Tibial artery (tissue), 4 donors: ENCODE data around the gene MYO1B.
A peak's percentile ranks its signal among the peaks of the same experiment; 100 is the strongest.

Experiments
- DNase-seq, 2 donors: peaks; one replicate each; pipeline ENCODE4 v3.0.0-alpha.2; 2019
- H3K27ac ChIP-seq, 2 donors: fragments of 200-600 bp; sonication (generic) in 1 of 2; 1 replicate in 1 of 2; 2 replicates in 1 of 2; pipeline ENCODE4 v1.5.1; 2018 to 2019; ENCODE audit warnings: mild to moderate bottlenecking in 1 of 2
- H3K27me3 ChIP-seq, 2 donors: fragments of 200-600 bp; sonication (generic) in 1 of 2; one replicate each; pipeline versions ENCODE4 v1.5.1 to v1.6.0; 2016 to 2019
- H3K36me3 ChIP-seq, 3 donors: fragments of 200-600 bp; sonication (generic) in 2 of 3; one replicate each; pipeline ENCODE4 v1.5.1; 2016 to 2019; ENCODE audit warnings: mild to moderate bottlenecking in 2 of 3
- H3K4me1 ChIP-seq, 4 donors: fragments of 200-600 bp; sonication (generic) in 2 of 4; 1 replicate in 3 of 4; 2 replicates in 1 of 4; pipeline ENCODE4 v1.5.1; 2016 to 2019
- H3K4me3 ChIP-seq, 2 donors: fragments of 200-600 bp; sonication (generic) in 1 of 2; 1 replicate in 1 of 2; 2 replicates in 1 of 2; pipeline ENCODE4 v1.5.1; 2018 to 2019; ENCODE audit warnings: mild to moderate bottlenecking in 2 of 2
- H3K9me3 ChIP-seq, 3 donors: fragments of 200-600 bp; sonication (generic) in 1 of 3; one replicate each; pipeline ENCODE4 v1.5.1; 2016 to 2019
- CTCF ChIP-seq, 2 experiments: fragments of 200-600 bp in 1 of 2; fragments of 450-650 bp in 1 of 2; IDR thresholded peaks; one replicate each; pipeline ENCODE4 v1.5.1; 2017 to 2019; ENCODE audit warnings: antibody characterized with exemption in 2 of 2, mild to moderate bottlenecking in 1 of 2, moderate library complexity in 1 of 2
- intact Hi-C: fragments of 100-400 bp; cut with DNase I; formaldehyde crosslinking; loops from one replicate; pipeline ENCODE4 v1.15.0; 2023; ENCODE audit warnings: low total_unique reads

The MYO1B gene

DNA sequence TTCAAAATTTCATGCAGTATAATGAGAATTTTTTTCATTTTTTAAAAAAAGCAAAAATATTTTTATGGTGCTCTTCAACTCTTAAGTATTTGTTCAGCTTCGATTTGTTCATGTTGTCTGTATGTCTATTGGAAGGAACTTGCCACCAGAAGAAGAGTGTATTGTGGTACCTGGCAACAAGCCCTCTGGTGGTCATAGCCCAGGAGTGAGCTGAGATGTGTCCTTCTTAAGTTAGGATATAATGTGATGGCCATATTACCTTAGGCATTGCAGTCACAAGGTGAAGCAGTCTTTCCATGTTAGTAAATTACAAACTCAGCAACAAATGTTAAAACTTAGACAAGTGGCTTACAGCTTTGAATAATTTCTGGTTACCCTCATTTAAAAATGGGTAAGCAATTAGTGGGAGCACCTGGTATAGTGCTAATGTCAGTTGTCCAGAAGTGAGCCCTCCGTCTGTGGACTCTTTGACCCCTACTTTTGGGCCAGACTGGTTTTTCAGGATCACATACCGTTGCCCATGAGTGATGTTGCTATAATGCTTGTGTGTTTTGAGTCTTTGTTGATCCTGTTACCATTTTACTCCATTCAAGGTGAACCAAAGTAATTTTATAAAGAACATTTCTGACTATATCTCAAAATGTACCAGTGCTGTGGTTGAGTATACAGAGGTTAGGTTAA, 57.4 kb downstream of the MYO1B start:
- no peak for DNase-seq
- no peak for TF ChIP-seq CTCF (IDR thresholded peaks at IDR 0.05)
- Histone ChIP-seq H3K27ac (no peak overlapping the region), H3K9me3 (no peaks in the 10 kb centered on the region), H3K36me3 (no peaks in the 10 kb centered on the region), H3K4me3 (no peak overlapping the region), H3K27me3 (no peaks in the 10 kb centered on the region), H3K4me1 (peaks cover 3 to 51% (median 28%) of the 10 kb centered on the region in 4 donors)
- intact Hi-C loops = no loop called here

- Histone ChIP-seq H3K27me3 (no peaks in the 10 kb centered on the region), H3K4me3 (no peak overlapping the region), H3K36me3 (no peaks in the 10 kb centered on the region), H3K27ac (no peak overlapping the region), H3K9me3 (no peaks in the 10 kb centered on the region), H3K4me1 (peaks cover 3 to 45% (median 25%) of the 10 kb centered on the region in 4 donors)
- intact Hi-C loops = no loop called here
- no peak for TF ChIP-seq CTCF (IDR thresholded peaks at IDR 0.05)
- DNase-seq = no peak
These were observed 58.2 kb downstream of the MYO1B start for GRCh38 chr2:191303140-191304005.

- Histone ChIP-seq H3K4me1 (peaks cover 3 to 38% (median 22%) of the 10 kb centered on the region in 4 donors), H3K4me3 (peak overlapping the region in 1 of 2 donors; percentile 22), H3K27ac (peak overlapping the region; percentile 82 to 83), H3K36me3 (no peaks in the 10 kb centered on the region), H3K9me3 (no peaks in the 10 kb centered on the region), H3K27me3 (no peaks in the 10 kb centered on the region)
- intact Hi-C loops = no loop called here
- no peak for TF ChIP-seq CTCF (IDR thresholded peaks at IDR 0.05)
- DNase-seq = peak; percentile 68 to 77
These were observed 60.0 kb downstream of the MYO1B start for GRCh38 chr2:191304939-191305875.

DNA sequence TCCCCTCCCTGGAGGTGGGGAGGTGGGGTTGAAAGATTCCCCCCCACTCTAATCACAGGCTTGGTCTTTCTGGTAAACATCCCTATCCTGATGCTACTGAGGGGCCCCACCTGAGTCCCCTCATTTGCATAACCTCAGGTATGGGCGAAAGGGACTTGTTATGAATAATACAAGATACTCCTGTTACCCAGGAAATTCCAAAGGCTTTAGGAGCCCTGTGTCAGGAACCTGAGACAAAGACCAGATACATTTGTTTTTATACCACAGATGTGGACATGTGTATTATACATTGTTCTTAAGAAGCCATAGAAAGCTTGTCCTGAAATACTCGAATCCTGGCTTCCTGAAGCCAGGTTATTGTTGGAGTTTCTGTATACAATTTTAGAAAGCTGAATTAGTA, 62.8 kb downstream of the MYO1B start:
- DNase-seq = no peak
- Histone ChIP-seq H3K4me3 (no peak overlapping the region), H3K27me3 (no peaks in the 10 kb centered on the region), H3K4me1 (peaks cover 3 to 33% (median 22%) of the 10 kb centered on the region in 4 donors), H3K36me3 (no peaks in the 10 kb centered on the region), H3K9me3 (no peaks in the 10 kb centered on the region), H3K27ac (no peak overlapping the region)
- TF ChIP-seq CTCF (IDR thresholded peaks at IDR 0.05) = no peak
- intact Hi-C loops = no loop called here

DNA sequence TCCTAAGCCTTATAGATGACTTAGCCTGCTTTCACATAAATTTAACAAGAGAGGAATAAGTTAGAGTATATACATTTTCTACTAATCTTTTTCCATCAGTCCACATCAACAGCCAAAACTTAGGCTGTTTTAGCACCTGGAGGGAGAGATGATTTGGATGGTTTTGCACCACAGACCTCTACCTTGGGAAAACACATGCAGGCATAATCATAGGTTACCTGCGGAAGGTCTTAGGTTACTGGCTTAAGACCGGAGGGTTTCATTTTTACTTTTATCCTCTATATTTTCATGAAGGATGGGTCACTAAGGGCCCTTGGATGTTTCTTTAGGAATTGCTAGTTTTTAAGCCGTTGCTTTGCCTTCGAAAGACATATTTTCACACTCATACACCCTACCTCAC, 66.0 kb downstream of the MYO1B start:
- no peaks in the 10 kb centered on the region for H3K36me3 ChIP-seq

More for the DNA sequence above, 66.0 kb downstream of the MYO1B start:
- Histone ChIP-seq H3K4me1 (peaks cover 0 to 4% (median 1%) of the 10 kb centered on the region in 4 donors), H3K27me3 (no peaks in the 10 kb centered on the region), H3K9me3 (no peaks in the 10 kb centered on the region), H3K27ac (no peak overlapping the region), H3K4me3 (no peak overlapping the region)
- TF ChIP-seq CTCF (IDR thresholded peaks at IDR 0.05) = no peak
- intact Hi-C loops = no loop called here
- no peak for DNase-seq
